ENCODE data around the gene RPS26.

GRCh38 chr12:56086096-56086495 lies 44.4 kb downstream of the RPS26 start:
- TF ChIP-seq TOX (CRISPR knock-in tag; IDR thresholded peaks at IDR 0.05; ENCODE audit: borderline replicate concordance) (no peak), ZNF8 (CRISPR knock-in tag; IDR thresholded peaks at IDR 0.05) (no peak), ZNF70 (CRISPR knock-in tag; IDR thresholded peaks at IDR 0.05) (no peak), ZFP3 (CRISPR knock-in tag; IDR thresholded peaks at IDR 0.05) (no peak)

Data from SK-N-SH treated with all-trans-retinoic acid at 6 μM for 48 hours (cell line).